GM12878 (cell line): ENCODE data around the gene NPAS4. TPM values are rescaled to one million over a fixed set of nuclear protein-coding genes. Genes with fewer than 3 reads are reported as not detected.

Source experiments
- ATAC-seq: fragments of 200-7000 bp; cut with Tn5 transposase; 3 replicates; pipeline ENCODE4 v1.9.1; 2020; ENCODE audit warnings: mild to moderate bottlenecking, moderate library complexity
- BruUV-seq: library from RNA; stranded (reverse); fragments of 400-500 nt; replicated peaks from 2 replicates; lab custom pipeline; 2021; lab: Mats Ljungman, UMichigan
- CTCF ChIA-PET: fragments of 300-600 bp; sonication (Branson Sonifier 250); formaldehyde crosslinking; extraction: SDS; loops from one replicate; lab custom pipeline; 2021; ENCODE audit warnings: inconsistent platforms; lab: Yijun Ruan, JAX
- POLR2A ChIA-PET: fragments of 350-600 bp; formaldehyde crosslinking; extraction: SDS; loops from one replicate; lab custom pipeline; 2021; ENCODE audit warnings: inconsistent platforms; lab: Charles Lee
- RAD21 ChIA-PET: fragments of 300-600 bp; sonication (Branson Sonifier 250); formaldehyde crosslinking; loops from one replicate; lab custom pipeline; 2023; ENCODE audit warnings: antibody characterized with exemption; ENCODE audit not compliant: unreplicated experiment; lab: Charles Lee
- SMC1A ChIA-PET: fragments of 300-600 bp; sonication (Branson Sonifier 250); formaldehyde crosslinking; loops from one replicate; lab custom pipeline; 2023; ENCODE audit not compliant: unreplicated experiment, uncharacterized antibody; lab: Charles Lee
- DNase-seq: peaks from one replicate; pipeline ENCODE4 v3.0.0-alpha.2; 2011; ENCODE audit warnings: low read depth, low spot score
- FAIRE-seq: peaks from 3 replicates; lab custom pipeline; 2011; peaks lifted over from hg19 to GRCh38; lab: Jason Lieb, UNC
- H2AFZ ChIP-seq: 2 replicates; pipeline ENCODE4 v1.6.0; 2011; ENCODE audit warnings: low read depth, low read length, control low read depth; ENCODE audit not compliant: control insufficient read depth
- H3K27ac ChIP-seq: 2 replicates; pipeline ENCODE4 v1.5.1; 2011; ENCODE audit warnings: control low read depth; ENCODE audit not compliant: control insufficient read depth, insufficient read depth
- H3K27me3 ChIP-seq, 2 experiments: replicated peaks in 1 of 2; 2 replicates each; pipeline versions ENCODE4 v1.6.0 to v1.6.1; 2011; ENCODE audit warnings: low read length in 1 of 2; ENCODE audit not compliant: control insufficient read depth in 2 of 2, insufficient read depth in 2 of 2
- H3K36me3 ChIP-seq, 2 experiments: 2 replicates each; pipeline ENCODE4 v1.5.1; 2011; ENCODE audit warnings: low read length in 1 of 2; ENCODE audit not compliant: control insufficient read depth in 2 of 2, insufficient read depth in 2 of 2
- H3K4me1 ChIP-seq: 2 replicates; pipeline ENCODE4 v1.6.1; 2011; ENCODE audit warnings: mild to moderate bottlenecking, low read length, moderate library complexity, mixed read lengths; ENCODE audit not compliant: control insufficient read depth, insufficient read depth
- H3K4me2 ChIP-seq: 2 replicates; pipeline ENCODE4 v1.6.0; 2011; ENCODE audit warnings: control low read depth; ENCODE audit not compliant: control insufficient read depth, insufficient read depth
- H3K4me3 ChIP-seq: fragments of 200-600 bp; sonication (generic); 2 replicates; pipeline ENCODE4 v1.5.1; 2016
- H3K79me2 ChIP-seq: 2 replicates; pipeline ENCODE4 v1.6.0; 2011; ENCODE audit warnings: low read length; ENCODE audit not compliant: control insufficient read depth, insufficient read depth
- H3K9ac ChIP-seq: 2 replicates; pipeline ENCODE4 v1.8.0; 2011; ENCODE audit warnings: low read length, control low read depth, mixed read lengths; ENCODE audit not compliant: control insufficient read depth, insufficient read depth
- H3K9me3 ChIP-seq: replicated peaks from 3 replicates; pipeline ENCODE4 v1.5.1; 2011; ENCODE audit warnings: mild to moderate bottlenecking, low read length; ENCODE audit not compliant: control insufficient read depth, insufficient read depth
- H4K20me1 ChIP-seq: 2 replicates; pipeline ENCODE4 v1.6.0; 2011; ENCODE audit not compliant: control insufficient read depth, insufficient read depth
- ATF7 ChIP-seq: fragments of 450-650 bp; IDR thresholded peaks from 2 replicates; pipeline ENCODE4 v1.6.1; 2016; ENCODE audit warnings: low read depth, mild to moderate bottlenecking
- CEBPB ChIP-seq, 2 experiments: fragments of 150-350 bp in 1 of 2; IDR thresholded peaks; 2 replicates each; pipeline ENCODE4 v1.6.1; 2012 to 2014; ENCODE audit warnings: low read depth in 2 of 2, low read length in 2 of 2, borderline replicate concordance in 1 of 2, inconsistent platforms in 1 of 2
- CHD4 ChIP-seq: fragments of 200-600 bp; sonication (generic); IDR thresholded peaks from 2 replicates; pipeline ENCODE4 v1.6.1; 2016; ENCODE audit warnings: mild to moderate bottlenecking
- POLR2AphosphoS5 ChIP-seq: IDR thresholded peaks from 2 replicates; pipeline ENCODE4 v1.6.1; 2011; ENCODE audit warnings: mild to moderate bottlenecking, low read length, inconsistent platforms
- RUNX3 ChIP-seq: IDR thresholded peaks from 2 replicates; pipeline ENCODE4 v1.6.1; 2012; ENCODE audit warnings: low read length, inconsistent platforms
- SPI1 ChIP-seq: IDR thresholded peaks from 2 replicates; pipeline ENCODE4 v1.6.1; 2011; ENCODE audit warnings: low read depth, mild to moderate bottlenecking, low read length, moderate library complexity, borderline replicate concordance; ENCODE audit not compliant: insufficient read depth
- TARDBP ChIP-seq: IDR thresholded peaks from 2 replicates; pipeline ENCODE4 v1.6.1; 2016; ENCODE audit warnings: borderline replicate concordance
- YY1 ChIP-seq: IDR thresholded peaks from 2 replicates; pipeline ENCODE4 v1.6.1; 2011; ENCODE audit warnings: low read depth, mild to moderate bottlenecking, low read length
- ZNF24 ChIP-seq: fragments of 450-650 bp; IDR thresholded peaks from 2 replicates; pipeline ENCODE4 v1.6.1; 2017; ENCODE audit warnings: antibody characterized with exemption, mild to moderate bottlenecking
- ZNF384 ChIP-seq: IDR thresholded peaks from 2 replicates; pipeline ENCODE4 v1.6.1; 2012; ENCODE audit warnings: low read depth, mild to moderate bottlenecking, low read length, improper control_type of control experiment, borderline replicate concordance
- ZZZ3 ChIP-seq: IDR thresholded peaks from 2 replicates; pipeline ENCODE4 v1.6.1; 2011; ENCODE audit warnings: low read depth; ENCODE audit not compliant: control insufficient read depth, insufficient read length
- WGBS: methylation state at CpG from one replicate; pipeline ENCODE4 v1.1.6; 2016; ENCODE audit warnings: low lambda C conversion rate; ENCODE audit not compliant: insufficient replicate concordance, insufficient coverage; ENCODE audit errors: missing lambda C conversion rate; 5-methylcytosine and 5-hydroxymethylcytosine counted together
- in situ Hi-C: fragments of 300-500 bp; cut with MboI; formaldehyde crosslinking; loops from 9 replicates; pipeline ENCODE4 v1.14.3; 2018; ENCODE audit warnings: mixed read lengths
- intact Hi-C: fragments of 100-400 bp; cut with micrococcal nuclease; formaldehyde crosslinking; loops from one replicate; pipeline ENCODE4 v1.14.2; 2022; ENCODE audit not compliant: unreplicated experiment
- polyA plus RNA-seq, 11 experiments: library from polyadenylated mRNA; depleted of rRNA in 4 of 11; unstranded in 6 of 11; stranded (reverse) in 5 of 11; fragments of >200 nt; fragmentation: Nextera tagmentation in 4 of 11; fragmentation: Illumina TruSeq in 1 of 11; extraction: Ambion mirVana in 4 of 11; extraction: Trizol in 1 of 11; gene quantifications; 1 replicate in 1 of 11; 2 replicates in 10 of 11; pipeline versions ENCODE4 v1.2.1 to v1.2.3, GENCODE V29; 2011 to 2016; ENCODE audit warnings: inconsistent platforms in 2 of 11, missing spikeins in 2 of 11, low read depth in 1 of 11
- total RNA-seq, 4 experiments: library from RNA; depleted of rRNA in 3 of 4; stranded (reverse); fragments of >200 nt in 3 of 4; fragmentation: Illumina TruSeq in 1 of 4; extraction: Trizol in 1 of 4; gene quantifications; 2 replicates each; pipeline versions ENCODE4 v1.2.1 to v1.2.3, GENCODE V29; 2013 to 2021
- TF ChIP-seq, protein P1 (sequence below): fragments of 450-650 bp; IDR thresholded peaks from 2 replicates; pipeline ENCODE4 v1.6.1; 2017; ENCODE audit warnings: borderline replicate concordance
- TF ChIP-seq, protein P2 (sequence below): IDR thresholded peaks from 2 replicates; pipeline ENCODE4 v1.6.1; 2011; ENCODE audit warnings: mild to moderate bottlenecking, low read depth, low read length, moderate library complexity; ENCODE audit not compliant: insufficient replicate concordance
- TF ChIP-seq, protein P3 (sequence below): fragments of 450-650 bp; IDR thresholded peaks from 2 replicates; pipeline ENCODE4 v1.6.1; 2016; ENCODE audit warnings: mild to moderate bottlenecking

The NPAS4 gene
- total and polyA plus RNA-seq, 10 of the 15 experiments (the other 5 are each of a cell fraction or from before 2014, with no cell fraction given) = 0.03 to 0.18 (median 0.06) TPM; not detected in 7

DNA sequence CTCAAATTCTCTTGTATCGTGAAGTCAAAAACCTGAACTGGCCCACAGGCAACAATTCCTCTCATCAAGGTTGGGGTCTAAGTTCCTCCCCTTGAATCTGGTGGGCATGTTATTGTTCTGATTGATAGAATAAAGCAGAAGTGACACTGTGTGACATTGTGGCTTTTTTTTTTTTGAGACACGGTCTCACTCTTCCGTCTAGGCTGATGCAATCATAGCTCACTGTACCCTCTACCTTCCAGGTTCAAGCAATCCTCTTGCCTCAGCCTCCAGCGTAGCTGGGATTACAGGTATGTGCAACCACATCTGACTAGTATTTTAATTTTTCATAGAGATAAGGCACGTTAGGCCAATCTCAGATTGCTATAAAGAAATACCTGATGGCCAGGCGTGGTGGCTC lies 37.0 kb downstream of the NPAS4 start:
- ChIA-PET RAD21 (interaction anchor here (1.2 to 1.7 kb wide), 4 partner anchors 9 to 40 kb away, joined by 3 to 7 read pairs (median 4); partner anchors contain the start of genes MRPL11 and PELI3), CTCF (interaction anchor here (0.7 to 2.7 kb wide), 2 partner anchors 19 to 21 kb away, joined by 3 to 21 read pairs; partner anchors contain the start of gene MRPL11), SMC1A (interaction anchor here (1.8 to 2.0 kb wide), 2 partner anchors 19 to 21 kb away, joined by 5 to 8 read pairs; partner anchors contain the start of gene MRPL11), POLR2A (interaction anchor here (0.6 to 0.9 kb wide), 2 partner anchors 377 to 805 kb away, joined by 3 to 6 read pairs; no protein-coding TSS in a partner anchor)
- Histone ChIP-seq H2AFZ (no peak overlapping the region), H3K27me3 (no peaks in the 10 kb centered on the region), H3K4me2 (no peak overlapping the region), H4K20me1 (no peaks in the 10 kb centered on the region), H3K79me2 (no peaks in the 10 kb centered on the region), H3K9ac (no peak overlapping the region), H3K4me3 (no peak overlapping the region), H3K27ac (no peak overlapping the region), H3K36me3 (no peaks in the 10 kb centered on the region), H3K9me3 (no peaks in the 10 kb centered on the region; the same call in 1 of the 3 replicates), H3K4me1 (peaks cover 15% of the 10 kb centered on the region)
- in situ Hi-C loops = no loop called here
- TF ChIP-seq TARDBP (no peak), CHD4 (no peak), POLR2AphosphoS5 (no peak), ZZZ3 (no peak), YY1 (no peak), ZNF384 (peak; percentile 65; the same call in 1 of the 2 replicates), ZNF24 (no peak), CEBPB (IDR thresholded peaks at IDR 0.05; ENCODE audit: borderline replicate concordance in 1 of 2, low read depth in 2 of 2, low read length in 2 of 2) (peak in 1 of 2 experiments; percentile 47; a peak in 1 of 4 replicates), SPI1 (peak; percentile 85; the same call in 1 of the 2 replicates), ATF7 (peak; percentile 51; the same call in 1 of the 2 replicates), RUNX3 (peak; percentile 20; the same call in 1 of the 2 replicates)
- TF ChIP-seq, protein P1, sequence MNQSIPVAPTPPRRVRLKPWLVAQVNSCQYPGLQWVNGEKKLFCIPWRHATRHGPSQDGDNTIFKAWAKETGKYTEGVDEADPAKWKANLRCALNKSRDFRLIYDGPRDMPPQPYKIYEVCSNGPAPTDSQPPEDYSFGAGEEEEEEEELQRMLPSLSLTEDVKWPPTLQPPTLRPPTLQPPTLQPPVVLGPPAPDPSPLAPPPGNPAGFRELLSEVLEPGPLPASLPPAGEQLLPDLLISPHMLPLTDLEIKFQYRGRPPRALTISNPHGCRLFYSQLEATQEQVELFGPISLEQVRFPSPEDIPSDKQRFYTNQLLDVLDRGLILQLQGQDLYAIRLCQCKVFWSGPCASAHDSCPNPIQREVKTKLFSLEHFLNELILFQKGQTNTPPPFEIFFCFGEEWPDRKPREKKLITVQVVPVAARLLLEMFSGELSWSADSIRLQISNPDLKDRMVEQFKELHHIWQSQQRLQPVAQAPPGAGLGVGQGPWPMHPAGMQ = no peak
- TF ChIP-seq, protein P2, sequence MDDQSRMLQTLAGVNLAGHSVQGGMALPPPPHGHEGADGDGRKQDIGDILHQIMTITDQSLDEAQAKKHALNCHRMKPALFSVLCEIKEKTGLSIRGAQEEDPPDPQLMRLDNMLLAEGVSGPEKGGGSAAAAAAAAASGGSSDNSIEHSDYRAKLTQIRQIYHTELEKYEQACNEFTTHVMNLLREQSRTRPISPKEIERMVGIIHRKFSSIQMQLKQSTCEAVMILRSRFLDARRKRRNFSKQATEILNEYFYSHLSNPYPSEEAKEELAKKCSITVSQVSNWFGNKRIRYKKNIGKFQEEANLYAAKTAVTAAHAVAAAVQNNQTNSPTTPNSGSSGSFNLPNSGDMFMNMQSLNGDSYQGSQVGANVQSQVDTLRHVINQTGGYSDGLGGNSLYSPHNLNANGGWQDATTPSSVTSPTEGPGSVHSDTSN = peak; percentile 11
- TF ChIP-seq, protein P3, sequence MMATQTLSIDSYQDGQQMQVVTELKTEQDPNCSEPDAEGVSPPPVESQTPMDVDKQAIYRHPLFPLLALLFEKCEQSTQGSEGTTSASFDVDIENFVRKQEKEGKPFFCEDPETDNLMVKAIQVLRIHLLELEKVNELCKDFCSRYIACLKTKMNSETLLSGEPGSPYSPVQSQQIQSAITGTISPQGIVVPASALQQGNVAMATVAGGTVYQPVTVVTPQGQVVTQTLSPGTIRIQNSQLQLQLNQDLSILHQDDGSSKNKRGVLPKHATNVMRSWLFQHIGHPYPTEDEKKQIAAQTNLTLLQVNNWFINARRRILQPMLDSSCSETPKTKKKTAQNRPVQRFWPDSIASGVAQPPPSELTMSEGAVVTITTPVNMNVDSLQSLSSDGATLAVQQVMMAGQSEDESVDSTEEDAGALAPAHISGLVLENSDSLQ = peak; percentile 68
- FAIRE-seq (no peak), DNase-seq (no peak), ATAC-seq (peak; percentile 73)
- WGBS = 39% methylated on average over 6 of the region's 6 CpGs
- no TSS peak for BruUV-seq
- intact Hi-C loops = no loop called here
